ENCODE data around the gene ZNF148.

DNA sequence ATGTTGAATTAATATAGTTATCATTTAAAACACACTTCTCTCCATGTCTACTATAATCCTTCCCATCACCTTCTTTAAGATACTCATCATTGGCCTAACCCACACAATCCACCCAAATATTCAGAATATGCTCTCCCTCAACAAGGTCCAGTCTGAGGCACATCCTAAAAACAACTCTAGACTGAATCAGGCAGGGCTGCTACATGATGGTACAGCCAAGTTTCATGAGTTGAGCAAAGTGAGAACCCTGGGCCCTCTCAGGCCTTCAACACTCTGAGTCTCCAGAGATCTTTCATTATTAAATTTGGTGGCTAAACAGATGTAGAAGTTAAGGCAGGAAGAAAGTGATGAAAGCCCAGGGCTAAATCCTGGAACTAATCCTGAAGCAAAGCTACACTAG lies 16.2 kb downstream of the ZNF148 start:
- TF ChIP-seq, protein P1, sequence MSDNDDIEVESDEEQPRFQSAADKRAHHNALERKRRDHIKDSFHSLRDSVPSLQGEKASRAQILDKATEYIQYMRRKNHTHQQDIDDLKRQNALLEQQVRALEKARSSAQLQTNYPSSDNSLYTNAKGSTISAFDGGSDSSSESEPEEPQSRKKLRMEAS (IDR thresholded peaks at IDR 0.05): no peak
- TF ChIP-seq YY1 (IDR thresholded peaks at IDR 0.05; ENCODE audit: low read depth) (no peak), CEBPB (IDR thresholded peaks at IDR 0.05) (no peak), TAF1 (IDR thresholded peaks at IDR 0.05; ENCODE audit: low read depth) (no peak), EP300 (IDR thresholded peaks at IDR 0.05; ENCODE audit: borderline replicate concordance) (no peak), NFIC (IDR thresholded peaks at IDR 0.05) (no peak), EGR1 (IDR thresholded peaks at IDR 0.05) (no peak), CREB1 (IDR thresholded peaks at IDR 0.05; ENCODE audit: low read depth) (no peak), TEAD4 (IDR thresholded peaks at IDR 0.05) (no peak), RAD21 (IDR thresholded peaks at IDR 0.05; ENCODE audit: low read depth) (no peak)
- TF ChIP-seq, protein P2, sequence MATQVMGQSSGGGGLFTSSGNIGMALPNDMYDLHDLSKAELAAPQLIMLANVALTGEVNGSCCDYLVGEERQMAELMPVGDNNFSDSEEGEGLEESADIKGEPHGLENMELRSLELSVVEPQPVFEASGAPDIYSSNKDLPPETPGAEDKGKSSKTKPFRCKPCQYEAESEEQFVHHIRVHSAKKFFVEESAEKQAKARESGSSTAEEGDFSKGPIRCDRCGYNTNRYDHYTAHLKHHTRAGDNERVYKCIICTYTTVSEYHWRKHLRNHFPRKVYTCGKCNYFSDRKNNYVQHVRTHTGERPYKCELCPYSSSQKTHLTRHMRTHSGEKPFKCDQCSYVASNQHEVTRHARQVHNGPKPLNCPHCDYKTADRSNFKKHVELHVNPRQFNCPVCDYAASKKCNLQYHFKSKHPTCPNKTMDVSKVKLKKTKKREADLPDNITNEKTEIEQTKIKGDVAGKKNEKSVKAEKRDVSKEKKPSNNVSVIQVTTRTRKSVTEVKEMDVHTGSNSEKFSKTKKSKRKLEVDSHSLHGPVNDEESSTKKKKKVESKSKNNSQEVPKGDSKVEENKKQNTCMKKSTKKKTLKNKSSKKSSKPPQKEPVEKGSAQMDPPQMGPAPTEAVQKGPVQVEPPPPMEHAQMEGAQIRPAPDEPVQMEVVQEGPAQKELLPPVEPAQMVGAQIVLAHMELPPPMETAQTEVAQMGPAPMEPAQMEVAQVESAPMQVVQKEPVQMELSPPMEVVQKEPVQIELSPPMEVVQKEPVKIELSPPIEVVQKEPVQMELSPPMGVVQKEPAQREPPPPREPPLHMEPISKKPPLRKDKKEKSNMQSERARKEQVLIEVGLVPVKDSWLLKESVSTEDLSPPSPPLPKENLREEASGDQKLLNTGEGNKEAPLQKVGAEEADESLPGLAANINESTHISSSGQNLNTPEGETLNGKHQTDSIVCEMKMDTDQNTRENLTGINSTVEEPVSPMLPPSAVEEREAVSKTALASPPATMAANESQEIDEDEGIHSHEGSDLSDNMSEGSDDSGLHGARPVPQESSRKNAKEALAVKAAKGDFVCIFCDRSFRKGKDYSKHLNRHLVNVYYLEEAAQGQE (IDR thresholded peaks at IDR 0.05; ENCODE audit: low read depth): no peak

Data from Ishikawa (cell line).